ENCODE measurements around the gene KCNJ18. TPM values are rescaled to one million over a fixed set of nuclear protein-coding genes. Genes with fewer than 3 reads are reported as not detected.
"Not testable (repeated sequence)": the region's sequence is repeated elsewhere in the genome, so short reads cannot be mapped to it uniquely, and the experiment has no call there.

KCNJ18 gene
- total RNA-seq, 1 experiment from 2014 or later, result not detected

DNA sequence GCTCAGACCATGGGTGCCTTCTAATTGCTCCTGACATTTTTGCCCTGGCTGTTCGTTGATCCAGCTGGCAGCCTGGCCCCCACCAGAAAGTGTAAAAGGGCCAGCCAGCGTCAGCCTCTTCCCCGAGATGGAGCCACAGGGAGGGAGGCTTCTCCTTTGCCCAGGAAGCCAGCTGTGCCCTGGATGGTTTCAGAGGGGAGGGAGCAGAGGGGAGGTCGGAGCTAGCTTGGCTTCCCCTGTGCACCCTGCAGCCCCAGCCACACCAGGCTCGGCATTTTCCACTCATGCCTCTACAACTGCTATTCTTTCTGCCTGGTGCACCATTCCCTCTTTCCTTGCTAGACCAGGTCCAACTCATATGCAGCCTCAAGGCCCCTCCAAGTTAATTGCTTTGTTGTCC, 56.4 kb downstream of the KCNJ18 start:
- not testable (repeated sequence) for H3K9me3 ChIP-seq (replicated peaks); H3K27me3 ChIP-seq (replicated peaks); H3K27ac ChIP-seq; H3K4me1 ChIP-seq (replicated peaks); H3K36me3 ChIP-seq; DNase-seq (ENCODE audit: low read depth in 1 of 2, low spot score in 2 of 2); H3K4me3 ChIP-seq

DNA sequence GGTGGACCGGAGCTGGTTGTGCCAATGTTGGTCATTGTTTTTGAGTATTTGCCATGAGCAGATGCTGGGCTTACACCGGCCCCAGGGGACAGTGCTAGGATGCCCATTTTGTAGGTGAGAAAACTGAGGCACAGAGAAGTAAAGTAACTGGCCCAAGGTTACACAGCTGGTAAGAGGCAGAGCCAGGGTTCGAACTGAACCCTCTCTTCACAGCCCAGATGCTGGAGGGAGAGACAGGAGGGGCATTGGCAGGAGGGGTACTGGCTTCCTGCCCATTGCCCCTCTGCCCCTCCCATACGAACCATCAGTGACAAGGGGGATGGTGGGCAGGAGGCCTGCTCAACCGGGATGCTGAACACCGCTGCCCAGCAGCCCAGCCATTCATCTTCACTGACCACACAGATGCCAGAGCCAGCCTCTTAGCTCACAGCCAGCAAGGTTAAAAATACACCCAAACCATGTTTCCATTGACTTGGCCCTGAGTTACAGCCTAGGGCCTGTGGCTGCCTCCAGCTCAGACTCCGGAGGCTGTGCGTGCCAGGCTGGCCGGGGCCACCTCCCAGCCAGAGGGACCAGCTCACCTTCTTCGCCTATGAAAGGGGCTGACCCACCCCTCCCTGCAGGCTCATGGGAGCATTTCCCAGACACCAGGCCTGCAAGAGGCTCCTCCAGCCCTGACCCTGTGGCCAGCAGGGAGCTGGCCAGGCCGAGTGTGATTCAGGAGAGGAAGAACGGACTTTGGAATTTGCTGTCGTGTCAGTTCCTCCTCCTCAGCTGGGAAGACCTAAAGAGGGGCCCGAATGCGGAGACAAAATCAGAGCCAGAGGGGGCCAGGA, 57.6 kb downstream of the KCNJ18 start:
- not testable (repeated sequence) for DNase-seq (ENCODE audit: low read depth in 1 of 2, low spot score in 2 of 2); H3K9me3 ChIP-seq (replicated peaks); H3K27ac ChIP-seq; H3K4me3 ChIP-seq; H3K27me3 ChIP-seq (replicated peaks); H3K36me3 ChIP-seq; H3K4me1 ChIP-seq (replicated peaks)

DNA sequence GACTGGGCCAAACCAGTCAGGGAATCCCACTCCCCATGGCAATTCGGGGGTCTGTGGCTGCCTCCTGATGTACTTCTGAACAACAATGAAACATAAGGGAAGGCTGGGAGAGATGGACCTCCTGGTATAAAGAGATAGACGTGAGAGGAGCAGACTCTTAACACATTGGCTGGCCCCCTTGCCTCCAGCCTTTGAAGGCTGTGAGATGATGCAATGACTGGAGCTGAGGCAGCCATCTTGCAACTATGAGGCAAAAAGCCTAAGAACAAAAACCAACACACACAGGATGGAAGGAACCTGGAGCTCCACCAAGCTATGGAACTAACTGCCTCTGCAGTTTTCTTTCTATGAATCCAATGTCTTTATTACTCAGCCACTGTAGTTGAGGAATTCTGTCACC, 58.8 kb downstream of the KCNJ18 start:
- not testable (repeated sequence) for H3K36me3 ChIP-seq; H3K27me3 ChIP-seq (replicated peaks); H3K9me3 ChIP-seq (replicated peaks); H3K4me3 ChIP-seq; H3K27ac ChIP-seq; H3K4me1 ChIP-seq (replicated peaks)
- peak in 1 of 2 experiments; percentile 18 for DNase-seq (ENCODE audit: low read depth in 1 of 2, low spot score in 2 of 2)
